Kidney (tissue), 14 donors: ENCODE results near the gene NR2F6. TPM values are rescaled to one million over a fixed set of nuclear protein-coding genes. Genes with fewer than 3 reads are reported as not detected.

Experiments used
- DNase-seq, 5 donors: peaks; one replicate each; pipeline ENCODE4 v3.0.0-alpha.2; 2013 to 2020
- FAIRE-seq: peaks from 2 replicates; lab custom pipeline; 2012; peaks lifted over from hg19 to GRCh38; lab: Jason Lieb, UNC
- H3K27ac ChIP-seq, 2 donors: one replicate each; pipeline ENCODE4 v1.7.0; 2013; ENCODE audit warnings: low read depth in 2 of 2, low read length in 2 of 2, inconsistent platforms in 1 of 2
- H3K27me3 ChIP-seq: one replicate; pipeline ENCODE4 v1.7.1; 2013; ENCODE audit warnings: low read length, inconsistent platforms; ENCODE audit not compliant: control insufficient read depth, insufficient read depth
- H3K36me3 ChIP-seq, 3 donors: one replicate each; pipeline versions ENCODE4 v1.7.0 to v1.7.1; 2013; ENCODE audit warnings: low read length in 3 of 3, control low read depth in 1 of 3, inconsistent platforms in 1 of 3; ENCODE audit not compliant: insufficient read depth in 3 of 3, control insufficient read depth in 2 of 3
- H3K4me1 ChIP-seq, 3 donors: one replicate each; pipeline versions ENCODE4 v1.7.0 to v1.7.1; 2013; ENCODE audit warnings: low read length in 3 of 3, inconsistent platforms in 1 of 3, low read depth in 1 of 3; ENCODE audit not compliant: control insufficient read depth in 2 of 3, insufficient read depth in 2 of 3
- H3K4me3 ChIP-seq, 3 donors: one replicate each; pipeline versions ENCODE4 v1.7.0 to v1.8.1; 2013; ENCODE audit warnings: low read length in 3 of 3, control low read depth in 1 of 3, inconsistent platforms in 1 of 3
- H3K9ac ChIP-seq, 3 donors: one replicate each; pipeline versions ENCODE4 v1.7.0 to v1.7.1; 2013; ENCODE audit warnings: low read length in 3 of 3, control low read depth in 1 of 3, inconsistent platforms in 1 of 3
- H3K9me3 ChIP-seq, 3 donors: one replicate each; pipeline versions ENCODE4 v1.7.0 to v1.7.1; 2013; ENCODE audit warnings: low read length in 3 of 3, control low read depth in 1 of 3, inconsistent platforms in 1 of 3; ENCODE audit not compliant: control insufficient read depth in 2 of 3, insufficient read depth in 1 of 3
- intact Hi-C: fragments of 100-400 bp; cut with DNase I; formaldehyde crosslinking; loops from one replicate; pipeline ENCODE4 v1.11.1; 2022
- polyA plus RNA-seq: library from polyadenylated mRNA; stranded (reverse); fragments of 350-450 nt; fragmentation: Illumina TruSeq; extraction: RNeasy Lipid Tissue Mini Kit (QIAGEN cat#74804); gene quantifications from one replicate; pipeline ENCODE4 v1.2.3, GENCODE V29; 2014; ENCODE audit warnings: low read depth, low replicate concordance; ENCODE audit not compliant: insufficient read depth
- total RNA-seq: library from RNA; stranded (reverse); fragmentation: NEBNext Ultra II Directional; extraction: Animal tissue kit (Norgen Biotek cat#: 25700); gene quantifications from one replicate; pipeline ENCODE4 v1.2.1, GENCODE V29; 2021
- TF ChIP-seq, protein P1 (sequence below): IDR thresholded peaks from 3 replicates; pipeline ENCODE4 v1.5.1; 2012; ENCODE audit warnings: mild to moderate bottlenecking, moderate library complexity, borderline replicate concordance; ENCODE audit not compliant: insufficient read depth; ENCODE audit errors: extremely low read depth
- donor health status: control.
- donor health status: control.
- donor health status: control.
- donor health status: control.
- donor health status: control.
- donor health status: DM: yes; HTN: yes; CAD: no.
- donor health status: Normal renal cell carcinoma (clear cell type).

The NR2F6 gene
- total and polyA plus RNA-seq, 2 donors from 2014 or later = 46.8 to 60.2 TPM

DNA sequence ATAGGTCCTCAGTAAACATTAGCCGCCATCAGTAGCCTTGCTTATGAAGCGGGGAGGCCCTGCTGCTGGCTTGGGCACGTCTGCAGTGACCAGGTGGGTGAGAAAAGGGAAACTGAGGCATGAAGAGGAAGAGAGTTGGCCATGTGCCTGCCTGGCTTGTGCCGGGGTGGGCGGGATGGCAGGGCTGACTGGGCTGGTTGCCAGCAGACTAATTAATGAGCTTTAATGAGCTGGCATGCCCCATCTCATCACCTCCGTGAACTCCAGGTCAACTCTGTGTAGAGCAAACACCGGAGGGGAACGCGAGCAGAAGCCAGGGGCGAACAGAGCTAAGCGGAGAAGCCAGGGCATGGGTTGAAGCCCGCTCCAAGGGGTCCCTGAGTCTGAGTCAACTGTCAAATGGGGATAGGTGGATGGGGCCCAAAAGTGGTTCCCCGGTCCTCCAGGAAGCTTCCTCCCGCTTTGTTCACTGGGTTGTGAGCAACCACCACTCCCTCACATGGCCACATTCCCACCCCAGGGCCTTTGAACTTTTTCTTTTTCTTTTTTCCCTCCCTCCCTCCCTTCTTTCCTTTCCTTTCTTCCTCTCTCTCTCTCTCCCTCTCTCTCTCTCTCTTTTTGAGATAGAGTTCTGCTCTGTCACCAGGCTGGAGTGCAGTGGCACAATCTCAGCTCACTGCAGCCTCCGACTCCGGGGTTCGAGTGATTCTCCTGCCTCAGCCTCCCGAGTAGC, 8.7 kb downstream of the NR2F6 start:
- H3K4me3 ChIP-seq = no peak overlapping the region
- FAIRE-seq (no peak), DNase-seq (peak in 1 of 5 donors; percentile 63)
- H3K9ac ChIP-seq = no peak overlapping the region
- H3K4me1 ChIP-seq = peaks cover 0 to 18% (median 9%) of the 10 kb centered on the region in 3 donors
- H3K36me3 ChIP-seq = peaks cover 0 to 16% (median 3%) of the 10 kb centered on the region in 3 donors
- H3K27me3 ChIP-seq = no peaks in the 10 kb centered on the region
- H3K27ac ChIP-seq = no peak overlapping the region
- TF ChIP-seq, protein P1, sequence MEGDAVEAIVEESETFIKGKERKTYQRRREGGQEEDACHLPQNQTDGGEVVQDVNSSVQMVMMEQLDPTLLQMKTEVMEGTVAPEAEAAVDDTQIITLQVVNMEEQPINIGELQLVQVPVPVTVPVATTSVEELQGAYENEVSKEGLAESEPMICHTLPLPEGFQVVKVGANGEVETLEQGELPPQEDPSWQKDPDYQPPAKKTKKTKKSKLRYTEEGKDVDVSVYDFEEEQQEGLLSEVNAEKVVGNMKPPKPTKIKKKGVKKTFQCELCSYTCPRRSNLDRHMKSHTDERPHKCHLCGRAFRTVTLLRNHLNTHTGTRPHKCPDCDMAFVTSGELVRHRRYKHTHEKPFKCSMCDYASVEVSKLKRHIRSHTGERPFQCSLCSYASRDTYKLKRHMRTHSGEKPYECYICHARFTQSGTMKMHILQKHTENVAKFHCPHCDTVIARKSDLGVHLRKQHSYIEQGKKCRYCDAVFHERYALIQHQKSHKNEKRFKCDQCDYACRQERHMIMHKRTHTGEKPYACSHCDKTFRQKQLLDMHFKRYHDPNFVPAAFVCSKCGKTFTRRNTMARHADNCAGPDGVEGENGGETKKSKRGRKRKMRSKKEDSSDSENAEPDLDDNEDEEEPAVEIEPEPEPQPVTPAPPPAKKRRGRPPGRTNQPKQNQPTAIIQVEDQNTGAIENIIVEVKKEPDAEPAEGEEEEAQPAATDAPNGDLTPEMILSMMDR = no peak
- H3K9me3 ChIP-seq = no peaks in the 10 kb centered on the region
- intact Hi-C loops = no loop called here

DNA sequence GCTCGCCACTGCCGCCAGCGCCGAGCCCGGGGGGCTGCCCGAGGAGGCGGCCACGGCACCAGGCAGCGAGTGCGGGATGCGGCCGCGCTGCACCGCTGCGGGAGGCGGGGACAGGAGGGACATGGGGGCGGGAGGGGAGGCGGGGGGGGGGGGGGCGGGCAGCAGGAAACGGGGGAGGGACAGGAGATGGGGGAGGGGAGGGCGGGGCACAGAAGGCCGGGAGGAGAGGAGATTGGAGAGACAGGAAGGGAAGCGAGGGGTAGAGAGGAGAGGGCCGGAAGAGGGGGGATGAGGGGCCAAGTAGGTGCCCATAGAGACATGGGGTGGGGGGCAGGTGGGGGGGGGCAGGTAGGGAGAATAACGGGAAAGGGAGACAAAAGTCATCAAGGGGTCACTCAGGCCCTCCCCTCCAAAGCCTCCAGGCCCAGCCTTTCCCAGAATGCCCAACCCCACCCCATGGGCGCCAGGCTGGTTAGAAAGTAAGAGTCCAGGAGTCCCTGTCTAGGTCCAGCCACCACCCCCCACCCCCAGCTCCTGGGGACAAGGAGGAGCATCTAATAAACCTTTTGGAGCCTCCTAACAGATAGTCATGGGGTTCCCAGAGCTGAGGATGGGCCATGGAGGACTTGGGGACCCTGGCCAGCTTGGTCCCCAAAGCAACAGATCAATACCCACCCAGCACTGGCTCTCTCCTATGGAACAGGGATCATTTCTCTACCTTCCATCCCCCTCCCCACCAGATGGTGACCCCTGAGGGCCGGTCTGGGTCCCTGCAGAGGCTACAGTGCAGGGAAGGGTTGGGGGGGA, 9.5 kb downstream of the NR2F6 start:
- DNase-seq (peak in 3 of 5 donors; percentile 44 to 80 (median 75)), FAIRE-seq (no peak)
- Histone ChIP-seq H3K9me3 (no peaks in the 10 kb centered on the region), H3K27me3 (no peaks in the 10 kb centered on the region), H3K4me1 (peaks cover 0 to 16% (median 6%) of the 10 kb centered on the region in 3 donors), H3K9ac (no peak overlapping the region), H3K36me3 (peaks cover 0 to 16% (median 5%) of the 10 kb centered on the region in 3 donors), H3K27ac (peak overlapping the region in 1 of 2 donors; percentile 75), H3K4me3 (no peak overlapping the region)
- TF ChIP-seq, protein P1 = no peak
- intact Hi-C loops = no loop called here

DNA sequence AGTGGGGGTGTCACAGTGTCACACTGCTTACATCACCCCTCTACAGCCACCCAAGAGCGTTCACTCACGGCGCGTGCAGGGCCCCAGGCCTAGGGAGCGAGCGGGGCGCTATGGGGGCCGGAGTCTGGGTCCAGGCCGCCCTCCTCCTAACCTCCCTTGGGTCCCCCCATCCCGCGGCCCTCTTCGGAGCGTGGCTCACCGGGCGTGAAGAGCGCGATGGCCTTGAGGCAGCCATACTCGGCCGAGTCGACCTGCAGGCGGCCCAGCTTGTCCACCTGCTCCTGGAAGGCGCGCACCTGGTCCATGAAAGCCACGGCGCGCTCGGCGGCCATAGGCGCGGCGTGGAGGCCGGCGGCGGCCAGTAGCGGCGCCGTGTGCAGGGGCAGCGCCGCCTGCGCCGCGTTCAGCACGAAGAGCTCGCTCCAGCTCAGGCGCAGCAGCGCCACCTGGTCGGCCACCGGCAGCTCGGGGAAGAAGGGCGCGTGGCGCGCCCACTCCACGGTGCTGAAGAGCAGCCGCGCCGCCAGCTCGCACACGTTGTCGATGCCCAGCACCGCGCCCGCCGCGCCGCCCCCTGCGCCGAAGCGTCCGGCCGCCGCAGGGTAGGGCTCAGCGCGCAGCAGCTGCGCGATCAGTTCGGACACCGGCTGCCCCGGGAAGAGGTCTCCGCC, 10.3 kb downstream of the NR2F6 start:
- TF ChIP-seq, protein P1 = peak; percentile 53
- Histone ChIP-seq H3K9ac (peak overlapping the region in 1 of 3 donors; percentile 26), H3K9me3 (no peaks in the 10 kb centered on the region), H3K4me3 (peak overlapping the region; percentile 6 to 29 (median 7)), H3K36me3 (peaks cover 0 to 18% (median 5%) of the 10 kb centered on the region in 3 donors), H3K27ac (peak overlapping the region; percentile 67 to 75), H3K4me1 (peaks cover 0 to 16% (median 6%) of the 10 kb centered on the region in 3 donors), H3K27me3 (no peaks in the 10 kb centered on the region)
- DNase-seq (peak; percentile 71 to 91 (median 82)), FAIRE-seq (no peak)
- intact Hi-C loops = no loop called here
